Middle frontal gyrus (tissue), 1 donor: ENCODE results near the gene ERFL.

Experiments used
- DNase-seq: peaks from one replicate; pipeline ENCODE4 v3.0.0-alpha.2; 2015; ENCODE audit warnings: low spot score; ENCODE audit errors: extremely low spot score

ERFL gene

DNA sequence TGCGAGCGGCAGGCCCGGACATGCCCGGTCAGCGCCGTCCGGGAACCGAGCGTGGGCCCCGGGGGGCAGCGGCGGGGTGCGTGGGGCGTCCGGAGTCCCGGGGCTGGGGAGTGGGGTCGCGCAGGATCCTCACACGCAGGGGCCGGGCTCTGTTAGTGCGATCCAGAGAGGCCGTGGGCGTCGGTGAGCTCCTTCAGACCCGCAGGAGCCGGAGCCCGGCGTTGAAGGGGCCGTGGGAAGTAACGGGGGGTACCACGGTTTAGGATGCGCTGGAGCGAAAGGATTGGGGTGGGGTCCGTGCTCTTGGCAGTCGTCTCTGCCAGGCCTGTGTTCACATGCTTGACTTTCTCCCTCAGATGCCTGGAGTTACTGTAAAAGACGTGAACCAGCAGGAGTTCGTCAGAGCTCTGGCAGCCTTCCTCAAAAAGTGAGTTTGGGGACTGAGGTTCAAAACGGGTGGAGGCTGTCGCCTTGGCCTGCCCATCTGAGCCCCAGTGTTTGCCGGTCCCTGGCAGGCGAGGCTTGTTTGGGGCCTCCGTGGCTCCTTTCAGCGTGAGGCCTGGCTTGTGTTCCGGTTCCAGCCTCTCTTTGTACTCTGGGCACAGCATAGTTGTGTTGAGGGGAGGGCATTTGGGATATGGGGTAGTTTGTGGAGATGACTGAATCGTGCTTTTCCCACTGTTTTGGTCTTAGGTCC lies 67.7 kb downstream of the ERFL start:
- DNase-seq = no peak

DNA sequence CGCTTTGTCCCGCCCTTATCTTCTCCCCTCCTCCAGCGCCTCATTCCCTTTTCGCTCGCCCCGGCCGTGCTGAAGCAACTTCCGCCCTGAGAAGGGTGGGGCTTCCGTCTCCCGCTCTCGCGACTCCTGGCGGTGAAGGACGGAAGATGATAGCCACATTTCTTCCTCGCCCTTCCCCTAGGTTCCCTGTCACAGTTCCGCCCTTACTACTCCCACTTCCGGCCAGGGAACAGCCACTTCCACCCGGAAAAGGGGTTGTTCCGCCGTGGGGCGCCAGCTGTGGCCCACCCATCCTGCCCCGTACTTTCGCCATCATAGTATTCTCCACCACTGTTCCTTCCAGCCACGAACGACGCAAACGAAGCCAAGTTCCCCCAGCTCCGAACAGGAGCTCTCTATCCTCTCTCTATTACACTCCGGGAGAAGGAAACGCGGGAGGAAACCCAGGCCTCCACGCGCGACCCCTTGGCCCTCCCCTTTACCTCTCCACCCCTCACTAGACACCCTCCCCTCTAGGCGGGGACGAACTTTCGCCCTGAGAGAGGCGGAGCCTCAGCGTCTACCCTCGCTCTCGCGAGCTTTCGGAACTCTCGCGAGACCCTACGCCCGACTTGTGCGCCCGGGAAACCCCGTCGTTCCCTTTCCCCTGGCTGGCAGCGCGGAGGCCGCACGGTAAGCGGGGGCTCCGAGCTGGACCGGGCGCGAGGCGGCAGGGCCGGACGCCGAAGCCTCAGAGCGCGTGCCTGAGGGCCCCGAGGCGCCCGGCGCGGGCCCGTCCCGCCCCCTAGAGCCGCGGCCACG lies 68.4 kb downstream of the ERFL start, which contains the start of gene RPS19:
Gene RPS19 (plus strand): TSS at position 638 of the 801 bp plus-strand sequence. CDS start 520 bp downstream, outside the sequence.
- DNase-seq = peak; percentile 99

DNA sequence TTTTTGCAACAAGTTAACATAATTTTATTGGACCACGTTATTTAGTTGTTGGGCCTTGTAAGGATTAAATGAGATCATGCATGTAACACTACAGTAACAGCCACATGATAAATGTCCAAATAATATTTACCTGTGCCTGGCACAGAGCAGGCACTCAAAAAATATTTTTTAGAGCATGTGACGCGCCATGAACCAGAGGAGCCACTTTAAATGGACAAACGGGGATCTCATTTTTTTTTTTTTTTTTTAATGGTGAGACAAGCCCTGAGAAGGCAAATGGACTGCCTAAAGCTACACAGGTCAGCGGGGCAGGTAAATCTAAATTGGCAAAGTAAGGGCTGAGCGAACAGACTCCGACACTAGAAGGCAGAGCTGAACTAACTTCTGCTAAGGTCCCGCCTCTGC lies 69.0 kb downstream of the ERFL start:
- DNase-seq = no peak
